COLO829 (cell line): ENCODE data around the gene R3HDM4.

Experiments
- DNase-seq: peaks from one replicate; pipeline ENCODE4 v3.0.0; 2012; ENCODE audit warnings: low spot score

R3HDM4 gene

DNA sequence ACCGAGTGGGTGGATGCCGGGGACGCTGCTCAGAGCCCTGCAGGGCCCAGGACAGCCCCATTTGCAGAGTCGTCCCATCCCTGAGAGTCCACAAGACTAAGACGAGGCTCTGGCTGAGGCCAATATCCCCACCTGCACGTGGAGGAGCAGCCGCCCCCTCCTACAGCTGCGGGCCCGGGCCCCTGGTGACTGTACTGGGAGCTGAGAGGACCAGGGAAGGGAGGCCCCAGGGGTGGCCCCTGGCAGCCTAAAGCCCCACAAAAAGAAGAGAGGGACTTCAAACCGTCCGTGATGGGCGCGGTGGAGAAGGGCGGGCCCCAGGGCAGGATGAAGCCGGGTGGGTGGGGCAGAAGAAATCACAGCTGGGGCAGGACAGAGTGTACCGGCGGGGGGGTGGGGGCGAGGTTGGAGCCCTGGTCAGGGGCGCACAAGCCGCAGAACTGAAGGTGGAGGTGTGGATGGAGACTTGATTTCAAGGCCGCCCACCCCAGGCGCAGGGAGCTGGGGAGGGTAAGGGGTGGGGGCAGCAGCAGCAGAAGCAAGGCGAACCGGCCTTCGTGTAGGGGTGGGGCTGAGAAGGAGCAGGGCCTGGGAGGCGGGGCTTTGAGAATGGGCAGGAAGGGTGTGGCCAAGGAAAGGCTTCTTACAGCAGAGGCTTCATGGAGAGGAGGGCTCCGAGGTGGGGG, 40.6 kb downstream of the R3HDM4 start:
- DNase-seq = peak; percentile 90

DNA sequence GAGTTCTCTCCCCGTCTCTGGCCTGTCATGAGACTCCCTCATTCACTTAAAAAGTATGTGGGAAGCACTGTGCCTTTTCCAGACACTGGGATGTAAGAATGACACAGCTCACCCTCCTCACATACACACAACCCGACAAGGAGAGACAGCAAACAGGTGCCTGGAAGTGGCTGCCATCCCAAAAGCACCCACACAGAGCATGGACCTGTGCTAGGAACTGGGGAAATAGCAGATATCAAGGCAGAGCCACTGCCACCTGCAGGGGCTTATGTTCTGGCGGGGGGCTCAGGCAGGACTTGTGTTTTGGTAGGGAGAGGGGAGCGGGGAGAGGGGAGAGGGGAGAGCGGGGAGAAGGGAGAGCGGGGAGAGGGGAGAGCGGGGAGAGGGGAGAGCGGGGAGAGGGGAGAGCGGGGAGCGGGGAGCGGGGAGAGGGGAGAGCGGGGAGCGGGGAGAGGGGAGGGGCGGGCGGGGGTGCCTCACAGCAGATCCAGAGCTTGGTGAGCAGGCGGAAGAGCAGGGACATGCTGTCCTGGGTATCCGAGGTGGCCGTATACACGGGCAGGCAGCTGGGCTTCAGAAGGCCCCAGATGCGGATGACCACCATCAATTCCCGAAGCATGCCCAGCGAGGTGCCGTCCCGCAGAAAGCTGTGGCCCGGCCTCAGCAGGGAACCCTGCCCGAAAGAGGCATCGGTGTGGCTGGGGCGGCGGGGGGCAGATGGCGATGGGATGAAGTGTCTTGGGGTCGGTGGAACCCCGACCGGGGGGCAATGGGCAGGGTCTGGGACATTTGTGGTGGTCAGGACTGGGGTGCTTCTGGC, 41.4 kb downstream of the R3HDM4 start:
- DNase-seq = no peak

DNA sequence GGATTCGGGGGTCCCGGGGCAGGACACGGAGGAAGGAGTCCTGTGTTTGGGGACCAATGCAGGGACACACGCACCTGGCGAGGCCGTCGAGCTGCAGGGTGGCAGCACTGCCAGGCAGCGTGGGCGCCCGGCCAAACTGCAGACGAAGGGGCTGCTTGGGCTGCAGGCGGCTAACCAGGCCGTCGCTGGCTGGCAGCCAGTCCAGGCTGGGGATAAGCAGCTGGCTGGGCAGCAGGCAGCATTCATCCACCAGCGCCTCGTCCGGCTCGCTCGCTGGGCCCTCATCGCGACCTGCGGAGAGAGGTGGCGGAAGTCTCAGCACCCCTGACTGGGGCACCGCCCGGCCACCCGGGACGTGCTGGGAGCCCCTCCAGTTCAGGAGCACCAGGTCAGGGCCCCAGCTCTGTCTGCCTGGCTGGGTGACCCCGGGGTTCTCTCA, 42.0 kb downstream of the R3HDM4 start:
- no peak for DNase-seq

DNA sequence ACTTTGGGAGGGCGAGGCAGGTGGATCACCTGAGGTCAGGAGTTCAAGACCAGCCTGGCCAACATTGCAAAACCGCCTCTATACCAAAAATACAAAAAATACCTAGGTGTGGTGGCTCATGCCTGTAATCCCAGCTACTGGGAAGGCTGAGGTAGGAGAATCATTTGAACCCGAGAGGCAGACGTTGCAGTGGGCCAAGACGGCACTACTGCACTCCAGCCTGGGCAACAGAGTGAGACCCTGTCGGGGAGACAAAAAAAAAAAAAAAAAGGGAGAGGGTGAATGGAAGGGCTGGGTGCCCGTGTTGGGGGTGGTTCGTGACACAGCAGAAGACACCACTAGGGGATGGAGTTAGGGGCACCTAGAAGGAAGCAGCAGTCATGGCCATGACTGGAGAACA, 42.7 kb downstream of the R3HDM4 start:
- no peak for DNase-seq

DNA sequence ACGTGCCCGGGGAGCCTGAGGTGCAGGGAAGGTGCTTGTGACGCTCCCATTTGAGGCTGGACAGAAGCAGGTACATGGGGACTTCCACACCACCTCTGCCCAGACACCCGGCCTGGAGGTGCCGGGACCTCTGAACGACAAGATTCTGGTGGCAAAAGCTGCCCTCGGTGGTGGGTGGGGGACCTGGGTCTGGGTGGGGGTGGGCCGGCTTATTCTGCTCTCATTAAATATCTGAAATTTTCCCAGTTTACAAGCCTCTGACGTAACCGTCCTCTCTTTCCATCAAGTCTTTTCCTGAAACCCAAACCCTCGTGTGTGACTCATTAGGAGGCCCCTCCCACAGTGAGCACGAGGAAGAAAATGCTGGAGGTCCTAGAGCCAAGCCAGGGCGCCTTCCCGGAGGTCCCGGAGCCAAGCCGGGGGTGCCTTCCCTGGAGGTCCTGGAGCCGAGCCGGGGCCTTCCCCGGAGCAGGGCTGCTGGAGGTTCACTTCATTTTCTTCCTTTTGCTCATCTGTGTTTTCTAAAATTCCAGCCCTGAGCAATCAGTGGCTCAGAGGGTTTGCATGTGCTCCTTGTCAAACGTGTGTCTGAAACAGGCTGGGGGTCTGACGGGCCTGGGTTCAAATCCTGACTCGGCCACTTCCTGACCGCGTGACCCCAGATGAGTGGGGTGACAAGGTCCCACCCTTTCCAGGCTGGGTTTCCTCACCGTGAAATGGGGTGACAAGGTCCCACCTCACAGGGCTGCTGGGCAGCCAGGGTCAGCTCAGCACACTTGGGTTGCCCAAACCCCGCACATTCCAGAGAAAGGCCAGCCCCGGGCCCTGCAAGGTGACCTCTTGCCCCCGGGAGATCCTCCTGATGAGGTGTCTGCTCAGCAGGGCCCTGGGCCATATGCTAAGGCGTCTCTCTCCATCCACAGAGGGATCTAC, 43.5 kb downstream of the R3HDM4 start:
- DNase-seq = peak; percentile 70

DNA sequence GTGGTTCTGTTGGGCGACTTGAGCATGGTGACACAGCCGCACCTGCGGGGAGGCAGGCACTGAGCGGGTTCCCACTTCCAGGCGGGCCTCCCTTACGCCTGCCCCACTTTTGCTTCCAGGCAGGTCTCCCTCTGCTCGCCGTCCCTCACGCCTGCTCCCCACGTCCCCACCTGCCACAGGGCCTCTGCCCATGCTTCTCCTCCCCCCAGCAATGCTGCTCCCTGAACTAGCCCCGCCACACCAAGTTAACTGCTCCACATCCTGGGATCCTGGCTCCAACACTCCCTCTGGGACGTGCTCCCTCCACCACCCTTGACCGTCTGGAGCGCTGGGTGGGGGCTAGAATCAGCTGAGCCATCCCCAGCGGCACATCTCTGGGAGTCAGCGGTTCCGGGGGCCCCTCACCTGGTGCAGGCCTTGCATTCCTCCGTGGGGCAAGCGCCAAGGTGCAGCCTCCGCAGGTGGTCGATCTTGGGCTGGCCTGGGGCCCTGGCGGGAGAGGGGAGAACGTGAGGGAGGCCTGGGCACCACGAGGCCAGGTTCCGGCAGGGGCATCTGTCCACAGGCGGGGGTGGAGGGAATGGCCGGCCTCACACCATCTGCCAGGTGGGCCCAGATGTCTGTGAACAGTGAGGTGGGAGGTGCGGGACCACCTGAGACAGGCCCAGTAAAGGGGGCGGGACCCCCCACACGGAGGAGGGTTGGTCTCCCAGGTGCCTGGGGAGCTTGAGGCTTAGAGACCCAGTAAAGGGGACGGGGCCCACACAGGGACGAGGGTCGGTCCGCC, 44.4 kb downstream of the R3HDM4 start:
- no peak for DNase-seq

DNA sequence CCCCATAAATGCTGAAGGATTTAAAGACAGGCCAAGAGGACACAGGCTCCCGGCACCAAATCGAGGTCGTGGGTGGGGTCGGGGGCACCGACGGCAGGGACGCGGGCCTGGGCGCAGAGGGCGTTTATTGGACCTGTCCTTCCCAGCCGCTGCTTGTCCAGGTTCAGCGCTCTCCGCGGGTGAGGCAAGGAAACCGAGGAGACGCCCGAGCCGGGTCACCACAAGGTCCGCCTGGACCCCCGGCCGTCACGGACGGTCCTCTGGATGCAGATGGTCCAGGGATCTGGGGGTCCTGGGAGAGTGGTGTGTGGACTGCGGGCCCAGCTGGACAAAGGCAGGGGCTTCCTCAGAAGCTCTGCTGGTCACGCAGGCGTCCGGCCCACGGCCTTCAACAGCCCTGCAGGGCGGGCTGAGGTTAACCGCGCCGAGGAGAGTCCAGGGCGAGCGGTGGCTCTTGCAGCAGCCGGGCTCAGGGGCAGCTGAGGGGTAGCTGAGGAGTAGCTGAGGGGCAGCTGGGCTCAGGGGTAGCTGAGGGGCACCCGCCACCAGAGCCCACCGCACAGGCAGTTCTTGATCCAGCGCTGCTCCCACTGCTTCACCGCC, 45.1 kb downstream of the R3HDM4 start:
- DNase-seq = no peak

DNA sequence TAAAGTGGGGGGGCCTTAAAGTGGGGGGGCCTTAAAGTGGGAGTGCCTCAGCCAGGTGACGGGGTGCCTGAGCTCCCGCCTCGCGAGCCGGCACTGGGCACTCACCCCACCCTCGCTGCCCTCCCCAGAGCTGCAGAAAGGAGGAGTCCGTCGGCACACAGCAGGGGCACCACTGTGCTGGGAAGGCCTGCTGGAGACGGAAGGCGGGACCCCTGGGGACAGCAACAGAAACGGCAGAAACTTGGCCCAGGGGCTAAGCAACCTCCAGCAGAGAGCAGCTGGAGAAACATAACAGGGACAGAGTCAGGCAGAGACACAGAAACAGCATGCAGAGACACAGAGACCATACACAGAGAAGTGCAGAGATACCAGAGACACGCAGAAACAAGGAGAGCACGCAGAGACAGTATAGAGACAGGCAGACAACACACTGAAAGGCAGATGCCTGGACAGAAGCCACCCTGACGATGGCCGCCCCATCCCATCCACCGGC, 45.7 kb downstream of the R3HDM4 start:
- no peak for DNase-seq

DNA sequence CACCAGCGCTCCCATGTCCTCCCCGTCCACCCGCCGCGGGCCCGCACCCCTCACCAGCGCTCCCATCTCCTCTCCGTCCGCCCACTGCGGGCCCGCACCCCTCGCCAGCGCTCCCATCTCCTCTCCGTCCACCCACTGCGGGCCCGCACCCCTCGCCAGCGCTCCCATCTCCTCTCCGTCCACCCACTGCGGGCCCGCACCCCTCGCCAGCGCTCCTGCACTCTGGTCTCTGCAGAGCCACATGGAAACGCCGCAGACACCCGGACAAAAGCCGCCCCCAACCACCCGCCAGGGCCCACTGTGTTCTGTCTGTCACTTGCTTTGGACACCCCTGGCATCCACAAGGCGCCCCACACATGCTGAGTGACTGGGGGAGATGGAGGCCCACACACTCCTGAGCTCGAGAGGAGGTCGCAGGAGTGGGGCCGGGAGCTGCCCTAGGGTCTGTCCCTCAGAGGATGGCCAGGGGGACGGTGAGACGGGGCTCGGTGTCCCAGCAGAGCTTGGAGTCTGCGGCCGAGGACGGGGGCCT, 46.2 kb downstream of the R3HDM4 start:
- no peak for DNase-seq

DNA sequence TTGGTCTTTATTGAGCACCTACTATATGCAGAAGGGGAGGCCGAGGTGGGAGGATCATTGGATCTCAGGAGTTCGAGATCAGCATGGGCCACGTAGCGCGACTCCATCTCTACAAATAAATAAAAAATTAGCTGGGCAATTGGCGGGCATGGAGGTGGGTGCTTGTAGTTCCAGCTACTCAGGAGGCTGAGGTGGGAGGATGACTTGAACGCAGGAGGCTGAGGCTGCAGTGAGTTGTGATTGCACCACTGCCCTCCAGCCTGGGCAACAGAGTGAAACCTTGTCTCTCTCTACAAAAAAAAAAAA, 49.8 kb downstream of the R3HDM4 start:
- no peak for DNase-seq

DNA sequence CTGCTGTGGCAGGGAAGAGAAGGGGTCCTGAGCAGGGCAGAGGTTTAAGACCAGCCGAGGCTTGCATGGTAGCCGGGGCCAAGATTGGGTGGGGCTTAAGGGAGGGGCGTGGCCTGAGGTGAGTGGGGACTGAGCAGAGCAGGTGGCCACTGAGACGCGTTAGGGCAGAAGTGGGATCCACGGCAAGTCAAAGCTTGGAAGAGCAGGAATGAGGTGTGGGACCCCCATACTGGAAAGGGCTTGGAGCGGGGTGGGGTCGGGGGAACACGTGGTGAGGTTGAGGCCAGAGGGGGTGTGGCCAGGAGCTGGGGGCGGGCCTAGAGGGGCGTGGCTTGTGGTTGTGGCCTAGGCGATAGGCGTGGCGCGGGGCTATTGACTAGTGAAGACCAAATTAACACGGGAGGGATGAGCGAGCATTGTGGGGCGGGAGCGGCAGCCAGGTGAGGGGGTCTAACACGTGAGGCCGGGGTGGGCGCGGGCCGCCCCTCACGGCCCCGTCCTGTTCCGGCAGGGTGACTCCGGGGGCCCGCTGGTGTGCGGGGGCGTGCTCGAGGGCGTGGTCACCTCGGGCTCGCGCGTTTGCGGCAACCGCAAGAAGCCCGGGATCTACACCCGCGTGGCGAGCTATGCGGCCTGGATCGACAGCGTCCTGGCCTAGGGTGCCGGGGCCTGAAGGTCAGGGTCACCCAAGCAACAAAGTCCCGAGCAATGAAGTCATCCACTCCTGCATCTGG, 50.3 kb downstream of the R3HDM4 start:
- DNase-seq = peak; percentile 77

DNA sequence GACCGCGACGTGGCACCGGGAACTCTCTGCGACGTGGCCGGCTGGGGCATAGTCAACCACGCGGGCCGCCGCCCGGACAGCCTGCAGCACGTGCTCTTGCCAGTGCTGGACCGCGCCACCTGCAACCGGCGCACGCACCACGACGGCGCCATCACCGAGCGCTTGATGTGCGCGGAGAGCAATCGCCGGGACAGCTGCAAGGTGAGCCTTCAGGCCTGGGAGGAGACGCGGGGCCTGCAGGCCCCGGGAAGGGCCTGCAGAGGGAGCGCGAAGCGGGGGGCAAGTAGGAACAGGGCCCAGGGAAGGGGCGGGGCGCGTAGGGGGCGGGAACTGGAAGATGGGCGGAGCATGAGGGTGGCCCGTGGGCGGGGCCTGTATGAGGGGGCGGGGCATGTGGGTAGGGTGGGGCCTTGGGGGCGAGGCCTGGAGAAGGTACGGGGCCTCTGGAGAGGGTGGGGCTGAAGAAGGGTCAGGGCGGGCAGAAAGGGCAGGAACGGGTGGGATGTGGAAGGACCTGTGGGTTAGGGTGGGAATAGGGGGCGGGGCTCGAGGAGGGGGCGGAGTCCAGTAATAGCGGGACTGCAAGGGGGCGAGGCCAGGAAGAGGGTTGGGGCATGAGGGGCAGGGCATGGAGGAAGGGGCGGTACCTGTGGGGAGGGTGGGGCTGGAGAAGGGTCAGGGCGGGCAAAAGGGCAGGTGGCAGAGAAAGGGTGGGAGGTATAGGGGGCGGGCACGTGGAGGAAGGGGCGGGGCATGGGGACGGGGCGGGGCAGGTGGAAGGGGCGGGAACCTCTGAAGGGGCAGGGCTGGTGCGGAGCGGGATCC, 51.1 kb downstream of the R3HDM4 start:
- DNase-seq = peak; percentile 94

DNA sequence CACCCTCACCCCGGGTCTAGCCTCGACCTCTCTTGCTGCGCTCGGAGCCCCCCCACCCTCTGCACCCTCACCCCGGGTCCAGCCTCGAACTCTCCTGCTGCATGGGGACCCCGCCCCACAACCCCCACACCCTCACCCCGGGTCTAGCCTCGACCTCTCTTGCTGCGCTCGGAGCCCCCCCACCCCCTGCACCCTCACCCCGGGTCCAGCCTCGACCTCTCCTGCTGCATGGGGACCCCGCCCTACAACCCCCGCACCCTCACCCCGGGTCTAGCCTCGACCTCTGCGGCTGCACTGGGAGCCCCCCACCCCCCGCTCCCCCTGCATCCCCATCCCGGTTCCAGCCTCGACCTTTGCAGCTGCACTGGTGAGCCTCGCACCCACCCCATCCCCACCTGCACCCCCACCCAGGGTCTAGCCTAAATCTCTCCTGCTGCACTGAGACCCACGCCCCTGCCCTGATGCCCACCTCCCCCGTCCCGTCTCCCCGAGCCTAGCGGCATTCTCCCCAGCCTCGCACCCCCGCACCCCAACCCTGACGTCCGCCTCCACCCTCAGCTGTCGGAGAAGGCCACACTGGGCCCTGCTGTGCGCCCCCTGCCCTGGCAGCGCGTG, 51.8 kb downstream of the R3HDM4 start:
- no peak for DNase-seq

DNA sequence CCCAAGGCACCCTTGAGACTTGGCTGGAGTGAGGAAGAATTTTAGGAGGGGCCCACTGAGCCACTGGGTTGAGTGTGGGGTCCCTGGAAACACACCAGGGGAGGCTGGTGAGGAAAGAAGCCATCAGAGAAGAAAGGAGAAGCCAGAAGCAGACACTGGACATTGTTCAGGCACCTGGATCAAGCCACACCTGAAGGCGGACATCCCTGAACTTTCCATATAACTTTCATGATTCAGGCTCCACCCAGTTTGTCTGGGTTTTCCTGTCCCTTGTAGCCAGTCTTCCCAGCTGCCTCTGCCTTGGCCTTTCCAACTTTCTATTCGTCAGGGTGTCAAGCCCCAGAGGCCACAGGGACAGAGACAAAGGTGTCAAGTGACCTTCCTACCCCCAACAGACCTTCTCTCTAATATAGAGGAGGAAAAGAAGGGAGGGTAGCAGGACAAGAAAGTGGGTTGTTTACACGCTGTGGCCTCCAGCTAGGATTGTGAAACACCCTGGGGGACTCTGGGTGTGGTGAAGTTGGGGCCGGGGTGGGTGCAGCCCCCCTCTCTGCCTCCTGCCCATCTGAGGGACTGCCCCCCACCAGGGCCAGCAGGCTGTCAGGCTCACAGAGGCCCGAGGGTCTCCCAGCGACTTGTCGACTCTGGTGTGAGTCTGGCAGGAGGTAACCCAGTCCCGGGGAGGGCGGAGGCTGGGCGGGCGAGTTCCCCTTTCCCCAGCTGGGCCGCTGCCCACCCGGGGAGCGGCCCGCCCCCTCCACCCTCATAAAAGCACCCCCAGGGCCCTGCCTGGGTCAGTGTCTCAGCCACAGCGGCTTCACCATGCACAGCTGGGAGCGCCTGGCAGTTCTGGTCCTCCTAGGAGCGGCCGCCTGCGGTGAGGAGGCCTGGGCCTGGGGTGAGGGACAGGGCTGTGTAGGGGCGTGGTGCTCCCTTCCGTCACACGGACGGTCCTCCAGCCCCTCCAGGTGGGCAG, 53.9 kb downstream of the R3HDM4 start, which contains the start of gene CFD:
Gene CFD (plus strand): TSS at position 797 of the 976 bp plus-strand sequence. CDS start 26 bp downstream, at position 823.
- DNase-seq = no peak

DNA sequence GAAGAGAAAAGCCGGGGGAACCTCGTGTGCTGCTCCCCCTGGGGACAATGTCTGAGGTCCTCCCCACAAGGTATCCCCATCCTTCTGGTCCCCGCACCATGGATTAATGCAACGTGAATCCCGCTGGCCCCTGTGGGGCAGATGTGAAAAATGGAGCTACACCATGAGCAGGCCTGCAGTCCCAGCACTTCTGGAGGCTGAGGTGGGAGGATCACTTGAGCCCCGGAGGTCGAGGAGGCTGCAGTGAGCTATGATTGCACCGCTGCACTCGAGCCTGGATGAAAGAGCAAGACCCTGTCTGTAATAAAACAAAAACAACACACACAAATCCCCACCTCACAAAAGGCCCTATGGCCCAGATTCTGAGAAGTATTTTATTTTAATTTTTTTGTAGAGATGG, 54.7 kb downstream of the R3HDM4 start:
- DNase-seq = no peak

DNA sequence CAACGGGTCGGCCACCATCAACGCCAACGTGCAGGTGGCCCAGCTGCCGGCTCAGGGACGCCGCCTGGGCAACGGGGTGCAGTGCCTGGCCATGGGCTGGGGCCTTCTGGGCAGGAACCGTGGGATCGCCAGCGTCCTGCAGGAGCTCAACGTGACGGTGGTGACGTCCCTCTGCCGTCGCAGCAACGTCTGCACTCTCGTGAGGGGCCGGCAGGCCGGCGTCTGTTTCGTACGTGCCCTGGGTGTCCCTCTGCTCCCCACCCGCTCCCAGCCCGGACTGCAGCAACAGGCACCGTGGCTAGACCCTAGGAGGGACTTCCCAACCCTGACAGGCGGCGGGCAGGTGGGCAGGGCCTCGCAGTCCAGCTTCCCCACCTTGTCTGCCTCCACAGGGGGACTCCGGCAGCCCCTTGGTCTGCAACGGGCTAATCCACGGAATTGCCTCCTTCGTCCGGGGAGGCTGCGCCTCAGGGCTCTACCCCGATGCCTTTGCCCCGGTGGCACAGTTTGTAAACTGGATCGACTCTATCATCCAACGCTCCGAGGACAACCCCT, 57.4 kb downstream of the R3HDM4 start:
- no peak for DNase-seq

DNA sequence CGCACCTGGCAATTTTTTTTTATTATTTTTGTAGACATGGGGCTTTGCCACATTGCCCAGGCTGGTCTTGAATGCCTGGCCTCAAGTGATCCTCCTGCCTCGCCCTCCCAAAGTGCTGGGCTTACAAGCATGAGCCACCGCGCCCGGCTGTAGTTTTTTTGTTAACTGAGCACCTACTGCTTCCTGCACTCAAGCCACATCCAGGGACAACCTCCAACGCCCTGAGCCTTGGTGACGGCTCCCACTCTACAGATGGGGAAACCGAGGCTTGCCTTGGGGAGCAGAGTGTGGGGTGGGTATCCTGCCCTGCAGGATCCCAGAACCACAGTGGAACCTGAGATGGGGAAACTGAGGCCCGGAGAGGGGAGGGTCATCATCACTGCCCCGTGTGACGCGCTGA, 57.9 kb downstream of the R3HDM4 start:
- no peak for DNase-seq
